ENCODE measurements around the gene GK. TPM values are rescaled to one million over a fixed set of nuclear protein-coding genes. Genes with fewer than 3 reads are reported as not detected.
"Not testable (repeated sequence)": the region's sequence is repeated elsewhere in the genome, so short reads cannot be mapped to it uniquely, and the experiment has no call there.

Gene GK
- total RNA-seq, 4 donors from 2014 or later = 6.9 to 31.3 (median 10.6) TPM

- Histone ChIP-seq H3K4me1 (no peaks in the 10 kb centered on the region), H3K36me3 (no peaks in the 10 kb centered on the region), H3K4me3 (no peak overlapping the region), H3K27ac (no peak overlapping the region), H3K9me3 (no peaks in the 10 kb centered on the region), H3K27me3 (no peaks in the 10 kb centered on the region)
- intact Hi-C loops (cut with DNase I) = no loop called here
- TF ChIP-seq CTCF (IDR thresholded peaks at IDR 0.05) = no peak
- 62 to 76% methylated on average over 2 of the region's 2 CpGs for WGBS, 2 donors
- no peak for DNase-seq
Measured at GRCh38 chrX:30663322-30663721, 10.1 kb downstream of the GK start.

- no peak for TF ChIP-seq POLR2A (IDR thresholded peaks at IDR 0.05)
- TF ChIP-seq CTCF (IDR thresholded peaks at IDR 0.05) = no peak
- Histone ChIP-seq H3K9me3 (no peaks in the 10 kb centered on the region), H3K27ac (no peak overlapping the region), H3K4me3 (no peak overlapping the region), H3K4me1 (no peaks in the 10 kb centered on the region), H3K36me3 (no peaks in the 10 kb centered on the region), H3K27me3 (no peaks in the 10 kb centered on the region)
- DNase-seq = no peak
- intact Hi-C loops (cut with DNase I) = no loop called here
Measured at GRCh38 chrX:30665471-30665870, 12.2 kb downstream of the GK start.

- no peaks in the 10 kb centered on the region for H3K4me1 ChIP-seq
- no peaks in the 10 kb centered on the region for H3K27me3 ChIP-seq
- H3K36me3 ChIP-seq = no peaks in the 10 kb centered on the region
- no peak overlapping the region for H3K4me3 ChIP-seq
- H3K27ac ChIP-seq = no peak overlapping the region
- H3K9me3 ChIP-seq = no peaks in the 10 kb centered on the region
- TF ChIP-seq POLR2A (IDR thresholded peaks at IDR 0.05) = no peak
- WGBS, 2 donors = 82 to 83% methylated on average over 2 of the region's 2 CpGs
- intact Hi-C loops (cut with DNase I) = no loop called here
- no peak for DNase-seq
Measured at GRCh38 chrX:30666094-30666493, 12.9 kb downstream of the GK start.

- Histone ChIP-seq H3K27me3 (no peaks in the 10 kb centered on the region), H3K27ac (no peak overlapping the region), H3K36me3 (no peaks in the 10 kb centered on the region), H3K9me3 (no peaks in the 10 kb centered on the region), H3K4me1 (no peaks in the 10 kb centered on the region), H3K4me3 (no peak overlapping the region)
- no peak for DNase-seq
- TF ChIP-seq POLR2A (IDR thresholded peaks at IDR 0.05) = no peak
- TF ChIP-seq CTCF (IDR thresholded peaks at IDR 0.05) = no peak
- WGBS, 2 donors = 88 to 95% methylated on average over 4 of the region's 4 CpGs
- intact Hi-C loops (cut with DNase I) = no loop called here
Measured at GRCh38 chrX:30668581-30668980, 15.4 kb downstream of the GK start.

- DNase-seq; H3K36me3 ChIP-seq; H3K27ac ChIP-seq; H3K9me3 ChIP-seq; H3K27me3 ChIP-seq; H3K4me3 ChIP-seq; H3K4me1 ChIP-seq; intact Hi-C loops (cut with DNase I): not testable (repeated sequence)
- 97% methylated on average over 3 of the region's 3 CpGs; no CpG with 5 or more reads in 1 of the 2 donors for WGBS, 2 donors
Measured at GRCh38 chrX:30671189-30671588, 18.0 kb downstream of the GK start.

- WGBS, 2 donors = 46 to 56% methylated on average over 4 of the region's 4 CpGs
- no peak overlapping the region for H3K4me3 ChIP-seq
- no peak for DNase-seq
- no peaks in the 10 kb centered on the region for H3K9me3 ChIP-seq
- H3K27me3 ChIP-seq = no peaks in the 10 kb centered on the region
- intact Hi-C loops (cut with DNase I) = no loop called here
- no peaks in the 10 kb centered on the region for H3K4me1 ChIP-seq
- TF ChIP-seq POLR2A (IDR thresholded peaks at IDR 0.05) = no peak
- TF ChIP-seq CTCF (IDR thresholded peaks at IDR 0.05) = no peak
- no peak overlapping the region for H3K27ac ChIP-seq
- H3K36me3 ChIP-seq = no peaks in the 10 kb centered on the region
Measured at GRCh38 chrX:30673127-30673796, 20.0 kb downstream of the GK start.
